K562 (cell line): Measurements from ENCODE around the gene ZNF585A. TPM values are rescaled to one million over a fixed set of nuclear protein-coding genes. Genes with fewer than 3 reads are reported as not detected.

Experiments
- ETS2 ChIP-seq: IDR thresholded peaks from 2 replicates; pipeline ENCODE4 v1.6.1; 2016; ENCODE audit warnings: borderline replicate concordance, missing genetic modification characterization, mild to moderate bottlenecking, moderate library complexity, missing compliant biosample characterization; ENCODE audit not compliant: poor library complexity, severe bottlenecking
- PML ChIP-seq: IDR thresholded peaks from 2 replicates; pipeline ENCODE4 v1.6.1; 2012; ENCODE audit warnings: low read length, inconsistent platforms
- RCOR1 ChIP-seq, 2 experiments: IDR thresholded peaks; 2 replicates each; pipeline ENCODE4 v1.6.1; 2012; ENCODE audit warnings: low read depth in 2 of 2, low read length in 2 of 2, borderline replicate concordance in 1 of 2, improper control_type of control experiment in 1 of 2
- TARDBP ChIP-seq: fragments of 450-650 bp; IDR thresholded peaks from 2 replicates; pipeline ENCODE4 v1.6.1; 2016
- ZBTB49 ChIP-seq: sonication (generic); formaldehyde crosslinking; IDR thresholded peaks from 2 replicates; pipeline ENCODE4 v1.8.0; 2022; ENCODE audit warnings: missing genetic modification reagents, mild to moderate bottlenecking, borderline replicate concordance
- polyA plus RNA-seq, 8 experiments: library from polyadenylated mRNA; depleted of rRNA in 4 of 8; stranded (reverse) in 5 of 8; unstranded in 3 of 8; fragments of >200 nt; fragmentation: Nextera tagmentation in 2 of 8; fragmentation: Illumina TruSeq in 1 of 8; extraction: Ambion mirVana in 2 of 8; extraction: Trizol in 1 of 8; gene quantifications; 2 replicates each; pipeline versions ENCODE4 v1.2.1 to v1.2.3, GENCODE V29; 2011 to 2014; ENCODE audit warnings: inconsistent platforms in 1 of 8, missing spikeins in 1 of 8
- total RNA-seq, 7 experiments: library from RNA; depleted of rRNA in 6 of 7; stranded (reverse); fragments of >200 nt in 6 of 7; fragmentation: Illumina TruSeq in 2 of 7; extraction: Trizol in 2 of 7; gene quantifications; 2 replicates each; pipeline versions ENCODE4 v1.2.1 to v1.2.3, GENCODE V29; 2011 to 2021; ENCODE audit warnings: low replicate concordance in 1 of 7
- TF ChIP-seq, protein P1 (sequence below), 2 experiments: fragments of 450-650 bp in 1 of 2; sonication (generic) in 1 of 2; formaldehyde crosslinking in 1 of 2; IDR thresholded peaks; 2 replicates each; pipeline versions ENCODE4 v1.7.1 to v1.9.0; 2016 to 2022; ENCODE audit warnings: inconsistent platforms in 1 of 2, mild to moderate bottlenecking in 1 of 2, missing genetic modification reagents in 1 of 2
- TF ChIP-seq, protein P2 (sequence below): fragments of 250-450 bp; sonication (Bioruptor Pico); IDR thresholded peaks from 2 replicates; pipeline ENCODE4 v1.6.1; 2021; ENCODE audit warnings: mild to moderate bottlenecking
- TF ChIP-seq, protein P3 (sequence below): fragments of 250-450 bp; sonication (Bioruptor Pico); IDR thresholded peaks from 2 replicates; pipeline ENCODE4 v1.5.0; 2020; ENCODE audit warnings: mild to moderate bottlenecking

Gene ZNF585A
- total and polyA plus RNA-seq, 9 of the 15 experiments (the other 6 are each of a cell fraction or from before 2014, with no cell fraction given) = 5.6 to 31.0 (median 8.5) TPM

DNA sequence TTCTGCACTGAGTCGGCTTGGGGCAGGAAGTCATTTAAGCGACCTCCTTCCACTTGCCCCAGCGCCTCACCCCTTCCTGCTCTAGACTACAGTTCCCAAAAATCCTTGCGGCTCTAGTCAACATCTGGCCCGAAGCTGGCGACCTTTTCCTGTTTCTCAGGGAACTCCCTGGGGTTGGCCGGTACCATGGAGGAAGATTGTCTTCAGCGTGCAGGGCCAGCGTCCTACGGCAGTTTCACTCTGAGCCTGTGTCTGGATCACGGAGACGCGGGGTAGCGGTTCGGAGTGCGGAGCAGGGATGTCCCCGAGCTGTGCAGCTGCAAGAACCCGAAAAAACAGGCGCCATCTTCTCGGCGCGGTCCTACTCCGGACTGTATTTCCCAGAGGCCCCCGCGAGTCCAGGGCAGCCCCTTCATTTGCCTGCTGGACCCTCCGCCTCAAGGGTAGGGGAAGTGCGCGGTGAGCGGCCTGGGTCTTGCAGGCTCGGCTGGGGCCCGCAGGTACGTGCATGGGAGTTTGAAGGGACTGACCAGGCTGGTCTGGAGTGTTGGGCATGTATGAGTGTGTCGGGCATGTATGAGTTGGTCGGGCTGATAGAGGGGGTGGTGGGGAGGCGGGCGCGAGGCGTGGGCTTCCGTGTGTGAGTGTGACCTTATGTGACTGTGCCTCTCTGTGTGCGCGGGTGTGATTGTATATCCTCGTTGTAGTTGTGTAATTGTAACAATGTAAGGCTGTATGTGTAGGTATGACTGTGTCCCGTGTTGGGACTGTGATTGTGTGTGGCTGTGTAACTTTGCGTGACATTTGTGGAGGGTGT, 45.5 kb upstream of the ZNF585A start, which contains the start of gene ZNF383 (continued):
- TF ChIP-seq, protein P1, sequence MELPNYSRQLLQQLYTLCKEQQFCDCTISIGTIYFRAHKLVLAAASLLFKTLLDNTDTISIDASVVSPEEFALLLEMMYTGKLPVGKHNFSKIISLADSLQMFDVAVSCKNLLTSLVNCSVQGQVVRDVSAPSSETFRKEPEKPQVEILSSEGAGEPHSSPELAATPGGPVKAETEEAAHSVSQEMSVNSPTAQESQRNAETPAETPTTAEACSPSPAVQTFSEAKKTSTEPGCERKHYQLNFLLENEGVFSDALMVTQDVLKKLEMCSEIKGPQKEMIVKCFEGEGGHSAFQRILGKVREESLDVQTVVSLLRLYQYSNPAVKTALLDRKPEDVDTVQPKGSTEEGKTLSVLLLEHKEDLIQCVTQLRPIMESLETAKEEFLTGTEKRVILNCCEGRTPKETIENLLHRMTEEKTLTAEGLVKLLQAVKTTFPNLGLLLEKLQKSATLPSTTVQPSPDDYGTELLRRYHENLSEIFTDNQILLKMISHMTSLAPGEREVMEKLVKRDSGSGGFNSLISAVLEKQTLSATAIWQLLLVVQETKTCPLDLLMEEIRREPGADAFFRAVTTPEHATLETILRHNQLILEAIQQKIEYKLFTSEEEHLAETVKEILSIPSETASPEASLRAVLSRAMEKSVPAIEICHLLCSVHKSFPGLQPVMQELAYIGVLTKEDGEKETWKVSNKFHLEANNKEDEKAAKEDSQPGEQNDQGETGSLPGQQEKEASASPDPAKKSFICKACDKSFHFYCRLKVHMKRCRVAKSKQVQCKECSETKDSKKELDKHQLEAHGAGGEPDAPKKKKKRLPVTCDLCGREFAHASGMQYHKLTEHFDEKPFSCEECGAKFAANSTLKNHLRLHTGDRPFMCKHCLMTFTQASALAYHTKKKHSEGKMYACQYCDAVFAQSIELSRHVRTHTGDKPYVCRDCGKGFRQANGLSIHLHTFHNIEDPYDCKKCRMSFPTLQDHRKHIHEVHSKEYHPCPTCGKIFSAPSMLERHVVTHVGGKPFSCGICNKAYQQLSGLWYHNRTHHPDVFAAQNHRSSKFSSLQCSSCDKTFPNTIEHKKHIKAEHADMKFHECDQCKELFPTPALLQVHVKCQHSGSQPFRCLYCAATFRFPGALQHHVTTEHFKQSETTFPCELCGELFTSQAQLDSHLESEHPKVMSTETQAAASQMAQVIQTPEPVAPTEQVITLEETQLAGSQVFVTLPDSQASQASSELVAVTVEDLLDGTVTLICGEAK (IDR thresholded peaks at IDR 0.05) = peak; percentile 78
- TF ChIP-seq, protein P1 (CRISPR knock-in tag; IDR thresholded peaks at IDR 0.05) = no peak
- no peak for TF ChIP-seq ZBTB49 (CRISPR knock-in tag)
- TF ChIP-seq TARDBP = no peak
- TF ChIP-seq, protein P2, sequence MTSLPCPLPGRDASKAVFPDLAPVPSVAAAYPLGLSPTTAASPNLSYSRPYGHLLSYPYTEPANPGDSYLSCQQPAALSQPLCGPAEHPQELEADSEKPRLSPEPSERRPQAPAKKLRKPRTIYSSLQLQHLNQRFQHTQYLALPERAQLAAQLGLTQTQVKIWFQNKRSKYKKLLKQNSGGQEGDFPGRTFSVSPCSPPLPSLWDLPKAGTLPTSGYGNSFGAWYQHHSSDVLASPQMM = no peak
- TF ChIP-seq PML = 0 out of 2 replicates have a peak, but pooled peaks have one; percentile 24
- TF ChIP-seq, protein P3, sequence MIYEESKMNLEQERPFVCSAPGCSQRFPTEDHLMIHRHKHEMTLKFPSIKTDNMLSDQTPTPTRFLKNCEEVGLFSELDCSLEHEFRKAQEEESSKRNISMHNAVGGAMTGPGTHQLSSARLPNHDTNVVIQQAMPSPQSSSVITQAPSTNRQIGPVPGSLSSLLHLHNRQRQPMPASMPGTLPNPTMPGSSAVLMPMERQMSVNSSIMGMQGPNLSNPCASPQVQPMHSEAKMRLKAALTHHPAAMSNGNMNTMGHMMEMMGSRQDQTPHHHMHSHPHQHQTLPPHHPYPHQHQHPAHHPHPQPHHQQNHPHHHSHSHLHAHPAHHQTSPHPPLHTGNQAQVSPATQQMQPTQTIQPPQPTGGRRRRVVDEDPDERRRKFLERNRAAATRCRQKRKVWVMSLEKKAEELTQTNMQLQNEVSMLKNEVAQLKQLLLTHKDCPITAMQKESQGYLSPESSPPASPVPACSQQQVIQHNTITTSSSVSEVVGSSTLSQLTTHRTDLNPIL (CRISPR knock-in tag) = no peak
- TF ChIP-seq RCOR1 (IDR thresholded peaks at IDR 0.05; ENCODE audit: borderline replicate concordance in 1 of 2, low read depth in 2 of 2, low read length in 2 of 2) = no peak
- no peak for TF ChIP-seq ETS2
